Measurements from ENCODE around the gene USP24.
A peak's percentile ranks its signal among the peaks of the same experiment; 100 is the strongest.

The USP24 gene

GRCh38 chr1:55215194-55216021 is at the start of gene USP24:
Gene USP24 (minus strand): TSS chr1:55215364. CDS start chr1:55215113, 251 bp downstream.
- peak; percentile 86 to 92 for DNase-seq
- TF ChIP-seq POLR2A (IDR thresholded peaks at IDR 0.05; ENCODE audit: low read length) = peak; percentile 94
- no peak for TF ChIP-seq GATA1 (IDR thresholded peaks at IDR 0.05; ENCODE audit: low read depth, low read length)

GRCh38 chr1:55262822-55263221 is 47.7 kb upstream of the USP24 start:
- TF ChIP-seq GATA1 (IDR thresholded peaks at IDR 0.05; ENCODE audit: low read depth, low read length) (no peak), POLR2A (IDR thresholded peaks at IDR 0.05; ENCODE audit: low read length) (no peak)
- peak in 1 of 2 experiments; percentile 37 for DNase-seq

GRCh38 chr1:55259911-55260609 is 44.9 kb upstream of the USP24 start:
- DNase-seq = no peak

GRCh38 chr1:55257958-55258357 is 42.8 kb upstream of the USP24 start:
- no peak for DNase-seq
- TF ChIP-seq GATA1 (IDR thresholded peaks at IDR 0.05; ENCODE audit: low read depth, low read length) (no peak), POLR2A (IDR thresholded peaks at IDR 0.05; ENCODE audit: low read length) (no peak)

More at GRCh38 chr1:55259911-55260609, 44.9 kb upstream of the USP24 start:
- TF ChIP-seq GATA1 (IDR thresholded peaks at IDR 0.05; ENCODE audit: low read depth, low read length) = no peak
- TF ChIP-seq POLR2A (IDR thresholded peaks at IDR 0.05; ENCODE audit: low read length) = no peak

- TF ChIP-seq POLR2A (IDR thresholded peaks at IDR 0.05; ENCODE audit: low read length) = no peak
- no peak for TF ChIP-seq GATA1 (IDR thresholded peaks at IDR 0.05; ENCODE audit: low read depth, low read length)
- DNase-seq = no peak
Measured at GRCh38 chr1:55255901-55256300, 40.7 kb upstream of the USP24 start.

GRCh38 chr1:55252942-55253589 is 37.9 kb upstream of the USP24 start:
- DNase-seq = no peak
- TF ChIP-seq GATA1 (IDR thresholded peaks at IDR 0.05; ENCODE audit: low read depth, low read length) = no peak
- TF ChIP-seq POLR2A (IDR thresholded peaks at IDR 0.05; ENCODE audit: low read length) = no peak

- DNase-seq = no peak
- TF ChIP-seq POLR2A (IDR thresholded peaks at IDR 0.05; ENCODE audit: low read length) = no peak
- TF ChIP-seq GATA1 (IDR thresholded peaks at IDR 0.05; ENCODE audit: low read depth, low read length) = no peak
Measured at GRCh38 chr1:55250399-55251075, 35.4 kb upstream of the USP24 start.

- TF ChIP-seq GATA1 (IDR thresholded peaks at IDR 0.05; ENCODE audit: low read depth, low read length) (no peak), POLR2A (IDR thresholded peaks at IDR 0.05; ENCODE audit: low read length) (no peak)
- DNase-seq = no peak
Measured at GRCh38 chr1:55249646-55250398, 34.7 kb upstream of the USP24 start.

GRCh38 chr1:55246896-55247295 is 31.7 kb upstream of the USP24 start:
- TF ChIP-seq GATA1 (IDR thresholded peaks at IDR 0.05; ENCODE audit: low read depth, low read length) (no peak), POLR2A (IDR thresholded peaks at IDR 0.05; ENCODE audit: low read length) (no peak)
- no peak for DNase-seq

- TF ChIP-seq GATA1 (IDR thresholded peaks at IDR 0.05; ENCODE audit: low read depth, low read length) (no peak), POLR2A (IDR thresholded peaks at IDR 0.05; ENCODE audit: low read length) (no peak)
- no peak for DNase-seq
Measured at GRCh38 chr1:55246331-55246730, 31.2 kb upstream of the USP24 start.

- peak; percentile 23 to 54 for DNase-seq
- TF ChIP-seq POLR2A (IDR thresholded peaks at IDR 0.05; ENCODE audit: low read length) (no peak), GATA1 (IDR thresholded peaks at IDR 0.05; ENCODE audit: low read depth, low read length) (no peak)
Measured at GRCh38 chr1:55245781-55246180, 30.6 kb upstream of the USP24 start.

GRCh38 chr1:55244476-55245099 is 29.4 kb upstream of the USP24 start:
- DNase-seq = peak; percentile 25 to 62
- no peak for TF ChIP-seq POLR2A (IDR thresholded peaks at IDR 0.05; ENCODE audit: low read length)
- TF ChIP-seq GATA1 (IDR thresholded peaks at IDR 0.05; ENCODE audit: low read depth, low read length) = no peak

Measured in erythroblast (primary cell).